NB4 (cell line): ENCODE measurements around the gene C14orf119.
A peak's percentile ranks its signal among the peaks of the same experiment; 100 is the strongest.

Experiments used
- POLR2A ChIP-seq: IDR thresholded peaks from 2 replicates; pipeline ENCODE4 v1.6.1; 2011; ENCODE audit warnings: mild to moderate bottlenecking; ENCODE audit not compliant: insufficient read length; ENCODE audit errors: extremely low read depth
- TF ChIP-seq, protein P1 (sequence below): IDR thresholded peaks from one replicate; pipeline ENCODE4 v1.5.1; 2012; ENCODE audit warnings: low read depth, low read length
- TF ChIP-seq, protein P2 (sequence below): IDR thresholded peaks from 2 replicates; pipeline ENCODE4 v1.6.1; 2011; ENCODE audit warnings: low read depth, low read length

DNA sequence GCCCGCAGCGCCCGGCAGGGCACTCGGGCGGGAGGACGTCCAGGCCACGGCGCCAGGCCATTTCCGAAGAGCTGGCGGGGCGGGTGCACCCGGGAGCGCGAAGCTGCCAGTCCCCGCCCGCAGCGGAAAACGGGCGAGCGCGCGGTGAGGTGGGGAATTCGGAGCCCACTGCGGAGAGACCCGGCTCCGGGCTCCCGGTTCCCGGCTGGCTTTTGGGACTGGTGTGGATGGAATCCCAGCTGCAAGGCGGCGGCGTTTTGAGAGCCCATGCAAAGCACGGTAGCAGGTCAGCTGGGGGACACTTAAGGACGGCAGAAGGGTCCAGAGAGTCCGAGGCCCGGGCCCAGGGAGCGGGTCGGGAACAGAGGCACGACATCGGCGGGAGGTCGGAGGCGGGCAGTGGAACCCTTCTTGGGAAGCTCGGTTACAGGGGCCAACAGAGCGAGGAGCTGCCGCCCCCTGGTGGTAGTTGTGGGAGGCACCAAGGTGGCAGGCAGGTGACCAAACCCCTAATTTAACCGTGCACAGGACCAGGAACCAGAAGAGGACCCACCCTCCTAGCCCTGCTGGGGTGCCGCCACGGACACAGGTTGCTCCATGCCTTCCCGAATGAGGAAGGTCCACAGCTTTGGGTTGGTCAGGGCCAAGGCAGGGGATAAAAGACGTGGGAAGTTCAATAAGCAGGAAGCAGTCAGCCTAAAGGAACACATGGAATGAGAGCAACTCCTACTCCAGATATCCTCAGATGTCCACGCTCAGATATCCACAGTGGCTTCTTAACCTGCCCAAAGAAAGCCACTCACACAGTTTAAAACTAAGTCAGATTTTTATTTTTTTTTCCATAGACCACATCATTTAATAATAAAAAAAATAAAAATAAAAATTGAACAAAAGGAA, 37.3 kb upstream of the C14orf119 start:
- TF ChIP-seq, protein P1, sequence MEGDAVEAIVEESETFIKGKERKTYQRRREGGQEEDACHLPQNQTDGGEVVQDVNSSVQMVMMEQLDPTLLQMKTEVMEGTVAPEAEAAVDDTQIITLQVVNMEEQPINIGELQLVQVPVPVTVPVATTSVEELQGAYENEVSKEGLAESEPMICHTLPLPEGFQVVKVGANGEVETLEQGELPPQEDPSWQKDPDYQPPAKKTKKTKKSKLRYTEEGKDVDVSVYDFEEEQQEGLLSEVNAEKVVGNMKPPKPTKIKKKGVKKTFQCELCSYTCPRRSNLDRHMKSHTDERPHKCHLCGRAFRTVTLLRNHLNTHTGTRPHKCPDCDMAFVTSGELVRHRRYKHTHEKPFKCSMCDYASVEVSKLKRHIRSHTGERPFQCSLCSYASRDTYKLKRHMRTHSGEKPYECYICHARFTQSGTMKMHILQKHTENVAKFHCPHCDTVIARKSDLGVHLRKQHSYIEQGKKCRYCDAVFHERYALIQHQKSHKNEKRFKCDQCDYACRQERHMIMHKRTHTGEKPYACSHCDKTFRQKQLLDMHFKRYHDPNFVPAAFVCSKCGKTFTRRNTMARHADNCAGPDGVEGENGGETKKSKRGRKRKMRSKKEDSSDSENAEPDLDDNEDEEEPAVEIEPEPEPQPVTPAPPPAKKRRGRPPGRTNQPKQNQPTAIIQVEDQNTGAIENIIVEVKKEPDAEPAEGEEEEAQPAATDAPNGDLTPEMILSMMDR = peak; percentile 85
- TF ChIP-seq POLR2A = peak; percentile 27
- TF ChIP-seq, protein P2, sequence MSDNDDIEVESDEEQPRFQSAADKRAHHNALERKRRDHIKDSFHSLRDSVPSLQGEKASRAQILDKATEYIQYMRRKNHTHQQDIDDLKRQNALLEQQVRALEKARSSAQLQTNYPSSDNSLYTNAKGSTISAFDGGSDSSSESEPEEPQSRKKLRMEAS = peak; percentile 53
